Body of pancreas (tissue), 4 donors: ENCODE results near the gene PPCDC. TPM values are rescaled to one million over a fixed set of nuclear protein-coding genes. Genes with fewer than 3 reads are reported as not detected.
A peak's percentile ranks its signal among the peaks of the same experiment; 100 is the strongest.
"Not testable (repeated sequence)": the region's sequence is repeated elsewhere in the genome, so short reads cannot be mapped to it uniquely, and the experiment has no call there.

Experiments
- ATAC-seq: fragments of 150-250 bp; one replicate; pipeline ENCODE4 v1.9.1; 2016
- DNase-seq, 4 donors: peaks; one replicate each; pipeline ENCODE4 v3.0.0-alpha.2; 2019
- H3K27ac ChIP-seq, 4 donors: fragments of 200-600 bp; sonication (generic); 1 replicate in 3 of 4; 2 replicates in 1 of 4; pipeline versions ENCODE4 v1.5.1 to v1.6.1; 2016 to 2019; ENCODE audit warnings: mild to moderate bottlenecking in 1 of 4, mixed read lengths in 1 of 4, moderate library complexity in 1 of 4
- H3K27me3 ChIP-seq, 2 donors: fragments of 200-600 bp; sonication (generic); one replicate each; pipeline ENCODE4 v1.6.0; 2016; ENCODE audit warnings: mild to moderate bottlenecking in 1 of 2
- H3K36me3 ChIP-seq, 2 donors: fragments of 200-600 bp; sonication (generic); replicated peaks in 1 of 2; 2 replicates each; pipeline ENCODE4 v1.5.1; 2016; ENCODE audit warnings: low read depth in 2 of 2; ENCODE audit not compliant: insufficient read depth in 1 of 2
- H3K4me1 ChIP-seq: fragments of 200-600 bp; sonication (generic); one replicate; pipeline ENCODE4 v1.6.0; 2016
- H3K4me3 ChIP-seq, 2 donors: fragments of 200-600 bp; sonication (generic); 1 replicate in 1 of 2; 2 replicates in 1 of 2; pipeline ENCODE4 v1.5.1; 2016 to 2019
- H3K9me3 ChIP-seq, 3 donors: fragments of 200-600 bp; sonication (generic); 1 replicate in 2 of 3; 2 replicates in 1 of 3; pipeline ENCODE4 v1.5.1; 2016
- CTCF ChIP-seq, 7 experiments: fragments of 450-650 bp in 4 of 7; fragments of 200-600 bp in 3 of 7; sonication (generic) in 3 of 7; IDR thresholded peaks; one replicate each; pipeline ENCODE4 v1.5.1; 2016 to 2019; ENCODE audit warnings: antibody characterized with exemption in 7 of 7
- POLR2A ChIP-seq, 3 donors: fragments of 450-650 bp; IDR thresholded peaks; one replicate each; pipeline ENCODE4 v1.6.1; 2016; ENCODE audit warnings: antibody characterized with exemption in 3 of 3, mild to moderate bottlenecking in 2 of 3
- WGBS, 2 donors: methylation state at CpG; one replicate each; pipeline ENCODE4 v1.1.5; 2017; 5-methylcytosine and 5-hydroxymethylcytosine counted together
- intact Hi-C: fragments of 100-400 bp; cut with DNase I; formaldehyde crosslinking; loops from one replicate; pipeline ENCODE4 v1.15.1; 2023
- total RNA-seq, 2 donors: library from RNA; depleted of rRNA; stranded (reverse); fragments of >200 nt; gene quantifications; one replicate each; pipeline ENCODE4 v1.1.0, GENCODE V29; 2016

PPCDC gene
- total RNA-seq, 2 donors from 2014 or later, result 12.5 to 13.2 TPM

- Histone ChIP-seq H3K9me3 (no peaks in the 10 kb centered on the region), H3K27ac (no peak overlapping the region), H3K4me1 (no peaks in the 10 kb centered on the region), H3K27me3 (no peaks in the 10 kb centered on the region), H3K36me3 (no peaks in the 10 kb centered on the region), H3K4me3 (no peak overlapping the region)
- intact Hi-C loops, result no loop called here
- TF ChIP-seq CTCF (IDR thresholded peaks at IDR 0.05) (no peak), POLR2A (IDR thresholded peaks at IDR 0.05) (no peak)
- WGBS, 2 donors, result 79 to 80% methylated on average over 7 of the region's 7 CpGs
- DNase-seq, result peak in 1 of 4 donors; percentile 49
- ATAC-seq, result no peak
These were observed 67.0 kb downstream of the PPCDC start for GRCh38 chr15:75090388-75090734.

GRCh38 chr15:75091814-75092213, 68.4 kb downstream of the PPCDC start:
- Histone ChIP-seq H3K9me3 (no peaks in the 10 kb centered on the region), H3K4me3 (no peak overlapping the region), H3K27me3 (no peaks in the 10 kb centered on the region), H3K27ac (no peak overlapping the region), H3K4me1 (no peaks in the 10 kb centered on the region), H3K36me3 (no peaks in the 10 kb centered on the region)
- DNase-seq (no peak), ATAC-seq (no peak)
- TF ChIP-seq POLR2A (IDR thresholded peaks at IDR 0.05) (no peak), CTCF (IDR thresholded peaks at IDR 0.05) (no peak)
- intact Hi-C loops, result no loop called here

GRCh38 chr15:75094961-75095478, 71.6 kb downstream of the PPCDC start:
- H3K27ac ChIP-seq, ATAC-seq, H3K9me3 ChIP-seq, H3K27me3 ChIP-seq, intact Hi-C loops, H3K36me3 ChIP-seq, H3K4me3 ChIP-seq, H3K4me1 ChIP-seq, DNase-seq: not testable (repeated sequence)
- 86 to 93% methylated on average over 4 of the region's 4 CpGs for WGBS, 2 donors

GRCh38 chr15:75095594-75095993, 72.2 kb downstream of the PPCDC start:
- no peaks in the 10 kb centered on the region for H3K9me3 ChIP-seq
- H3K27me3 ChIP-seq, result no peaks in the 10 kb centered on the region
- H3K4me3 ChIP-seq, result no peak overlapping the region
- DNase-seq (no peak), ATAC-seq (no peak)
- no peak overlapping the region for H3K27ac ChIP-seq
- 80 to 87% methylated on average over 4 of the region's 4 CpGs for WGBS, 2 donors
- no peaks in the 10 kb centered on the region for H3K36me3 ChIP-seq
- TF ChIP-seq POLR2A (IDR thresholded peaks at IDR 0.05) (no peak), CTCF (IDR thresholded peaks at IDR 0.05) (no peak)
- no peaks in the 10 kb centered on the region for H3K4me1 ChIP-seq
- intact Hi-C loops, result no loop called here

GRCh38 chr15:75097939-75098338, 74.5 kb downstream of the PPCDC start:
- Histone ChIP-seq H3K27ac (no peak overlapping the region), H3K9me3 (no peaks in the 10 kb centered on the region), H3K4me3 (no peak overlapping the region), H3K27me3 (no peaks in the 10 kb centered on the region), H3K36me3 (no peaks in the 10 kb centered on the region), H3K4me1 (no peaks in the 10 kb centered on the region)
- TF ChIP-seq CTCF (IDR thresholded peaks at IDR 0.05), result no peak
- no peak for TF ChIP-seq POLR2A (IDR thresholded peaks at IDR 0.05)
- ATAC-seq, result no peak
- DNase-seq, result no peak
- intact Hi-C loops, result no loop called here
- 75 to 77% methylated on average over 7 of the region's 7 CpGs for WGBS, 2 donors
